Endothelial cell of umbilical vein (primary cell): ENCODE data around the gene NT5DC1. TPM values are rescaled to one million over a fixed set of nuclear protein-coding genes. Genes with fewer than 3 reads are reported as not detected.

Experiments used
- BruUV-seq: library from RNA; stranded (reverse); fragments of 400-500 nt; replicated peaks from 2 replicates; lab custom pipeline; 2021; lab: Mats Ljungman, UMichigan
- CTCF ChIA-PET: fragments of 300-600, 350-600 bp; sonication (Branson Sonifier 250); formaldehyde crosslinking; loops from one replicate; lab custom pipeline; 2021; ENCODE audit warnings: antibody characterized with exemption, inconsistent platforms; lab: Charles Lee
- POLR2A ChIA-PET: fragments of 300-600, 350-600 bp; sonication (Branson Sonifier 250); formaldehyde crosslinking; loops from one replicate; lab custom pipeline; 2021; ENCODE audit warnings: antibody characterized with exemption, inconsistent platforms; lab: Charles Lee
- DNase-seq: peaks from one replicate; pipeline ENCODE4 v3.0.0-alpha.2; 2011; ENCODE audit warnings: low read depth, low spot score
- FAIRE-seq: peaks from 2 replicates; lab custom pipeline; 2011; peaks lifted over from hg19 to GRCh38; lab: Jason Lieb, UNC
- H2AFZ ChIP-seq: 2 replicates; pipeline ENCODE4 v1.6.0; 2012; ENCODE audit warnings: low read depth, low read length, control low read depth, inconsistent platforms
- H3K27ac ChIP-seq: 2 replicates; pipeline ENCODE4 v1.5.1; 2011; ENCODE audit warnings: low read depth, mild to moderate bottlenecking, control low read depth, low read length, moderate library complexity; ENCODE audit not compliant: insufficient read depth
- H3K27me3 ChIP-seq, 2 experiments: 2 replicates each; pipeline versions ENCODE4 v1.6.0 to v1.6.1; 2011; ENCODE audit warnings: low read length in 2 of 2, mixed read lengths in 1 of 2; ENCODE audit not compliant: control insufficient read depth in 2 of 2, insufficient read depth in 2 of 2
- H3K36me3 ChIP-seq, 2 experiments: 2 replicates in 1 of 2; 3 replicates in 1 of 2; pipeline ENCODE4 v1.5.1; 2011; ENCODE audit warnings: low read length in 2 of 2, mild to moderate bottlenecking in 1 of 2, moderate library complexity in 1 of 2; ENCODE audit not compliant: control insufficient read depth in 2 of 2, insufficient read depth in 2 of 2; ENCODE audit errors: extremely low read depth in 1 of 2
- H3K4me1 ChIP-seq: 3 replicates; pipeline ENCODE4 v1.5.1; 2011; ENCODE audit warnings: mild to moderate bottlenecking, low read length; ENCODE audit not compliant: control insufficient read depth, insufficient read depth; ENCODE audit errors: extremely low read depth
- H3K4me2 ChIP-seq: 2 replicates; pipeline ENCODE4 v1.6.1; 2011; ENCODE audit warnings: low read length, control low read depth, mixed read lengths; ENCODE audit not compliant: insufficient read depth
- H3K4me3 ChIP-seq, 3 experiments: fragments of 200-600 bp in 1 of 3; sonication (generic), shearing (Covaris generic) in 1 of 3; replicated peaks in 1 of 3; 2 replicates each; pipeline ENCODE4 v1.5.1; 2011 to 2016; ENCODE audit warnings: control low read depth in 3 of 3, low read length in 3 of 3, mild to moderate bottlenecking in 2 of 3, inconsistent platforms in 1 of 3, low read depth in 1 of 3, moderate library complexity in 1 of 3; ENCODE audit not compliant: insufficient read depth in 1 of 3
- H3K79me2 ChIP-seq: 2 replicates; pipeline ENCODE4 v1.6.0; 2012; ENCODE audit warnings: low read length, inconsistent platforms; ENCODE audit not compliant: control insufficient read depth, insufficient read depth
- H3K9ac ChIP-seq: replicated peaks from 2 replicates; pipeline ENCODE3; 2011; ENCODE audit warnings: low read length, control low read depth; ENCODE audit not compliant: insufficient read depth; ENCODE audit errors: extremely low read depth
- H3K9me1 ChIP-seq: replicated peaks from 3 replicates; pipeline ENCODE4 v1.6.0; 2011; ENCODE audit warnings: mild to moderate bottlenecking, low read length; ENCODE audit not compliant: control insufficient read depth, insufficient read depth; ENCODE audit errors: extremely low read depth
- H3K9me3 ChIP-seq: replicated peaks from 2 replicates; pipeline ENCODE4 v1.5.1; 2012; ENCODE audit warnings: low read length, inconsistent platforms; ENCODE audit not compliant: control insufficient read depth, insufficient read depth
- H4K20me1 ChIP-seq: replicated peaks from 2 replicates; pipeline ENCODE3; 2011; ENCODE audit warnings: mild to moderate bottlenecking, low read length; ENCODE audit not compliant: control insufficient read depth, insufficient read depth; ENCODE audit errors: extremely low read depth
- EZH2 ChIP-seq: IDR thresholded peaks from 2 replicates; pipeline ENCODE4 v1.6.1; 2012; ENCODE audit warnings: borderline replicate concordance, low read depth, mild to moderate bottlenecking, moderate library complexity, low read length, inconsistent platforms; ENCODE audit not compliant: severe bottlenecking
- FOS ChIP-seq: IDR thresholded peaks from 2 replicates; pipeline ENCODE4 v1.6.1; 2011; ENCODE audit warnings: mild to moderate bottlenecking, low read length, moderate library complexity, borderline replicate concordance; ENCODE audit not compliant: insufficient read depth
- GATA2 ChIP-seq: IDR thresholded peaks from 2 replicates; pipeline ENCODE4 v1.7.0; 2011; ENCODE audit warnings: low read depth, mild to moderate bottlenecking, moderate library complexity, mixed read lengths, low read length; ENCODE audit not compliant: insufficient read length, insufficient read depth
- MYC ChIP-seq: IDR thresholded peaks from one replicate; pipeline ENCODE4 v1.6.1; 2011; ENCODE audit warnings: mild to moderate bottlenecking, low read depth, low read length
- POLR2A ChIP-seq: IDR thresholded peaks from 2 replicates; pipeline ENCODE4 v1.6.1; 2012; ENCODE audit warnings: low read depth, mild to moderate bottlenecking, control low read depth, low read length
- POLR2AphosphoS5 ChIP-seq: IDR thresholded peaks from 2 replicates; pipeline ENCODE4 v1.6.1; 2012; ENCODE audit warnings: low read depth, mild to moderate bottlenecking, control low read depth, low read length, moderate library complexity; ENCODE audit not compliant: insufficient read depth
- dilution Hi-C: fragments of 300-500 bp; cut with MboI; formaldehyde crosslinking; loops from one replicate; pipeline ENCODE4 v1.15.0; 2019; ENCODE audit warnings: low sequenced_read_pairs; ENCODE audit not compliant: extremely low pct_ligation_motif_present
- intact Hi-C: fragments of 100-400 bp; cut with micrococcal nuclease; formaldehyde crosslinking; loops from one replicate; pipeline ENCODE4 v1.10.0; 2022
- polyA plus RNA-seq, 4 experiments: library from polyadenylated mRNA; depleted of rRNA in 3 of 4; stranded (reverse) in 3 of 4; unstranded in 1 of 4; fragments of >200 nt; gene quantifications; 2 replicates each; pipeline versions ENCODE4 v1.2.1 to v1.2.3, GENCODE V29; 2011 to 2012; ENCODE audit warnings: missing spikeins in 1 of 4
- total RNA-seq: library from RNA; stranded (reverse); gene quantifications from 2 replicates; pipeline ENCODE4 v1.2.3, GENCODE V29; 2021
- TF ChIP-seq, protein P1 (sequence below), 2 donors: IDR thresholded peaks; 1 replicate in 1 of 2; 2 replicates in 1 of 2; pipeline ENCODE4 v1.5.1; 2011; ENCODE audit warnings: low read length in 2 of 2, mild to moderate bottlenecking in 2 of 2, moderate library complexity in 2 of 2, control low read depth in 1 of 2, inconsistent platforms in 1 of 2, low read depth in 1 of 2; ENCODE audit not compliant: insufficient read depth in 1 of 2; ENCODE audit errors: extremely low read depth in 1 of 2

NT5DC1 gene
- total and polyA plus RNA-seq, 2 donors (not counting 3 experiments of a cell fraction or from before 2014, with no cell fraction given) = 11.3 to 24.3 TPM

DNA sequence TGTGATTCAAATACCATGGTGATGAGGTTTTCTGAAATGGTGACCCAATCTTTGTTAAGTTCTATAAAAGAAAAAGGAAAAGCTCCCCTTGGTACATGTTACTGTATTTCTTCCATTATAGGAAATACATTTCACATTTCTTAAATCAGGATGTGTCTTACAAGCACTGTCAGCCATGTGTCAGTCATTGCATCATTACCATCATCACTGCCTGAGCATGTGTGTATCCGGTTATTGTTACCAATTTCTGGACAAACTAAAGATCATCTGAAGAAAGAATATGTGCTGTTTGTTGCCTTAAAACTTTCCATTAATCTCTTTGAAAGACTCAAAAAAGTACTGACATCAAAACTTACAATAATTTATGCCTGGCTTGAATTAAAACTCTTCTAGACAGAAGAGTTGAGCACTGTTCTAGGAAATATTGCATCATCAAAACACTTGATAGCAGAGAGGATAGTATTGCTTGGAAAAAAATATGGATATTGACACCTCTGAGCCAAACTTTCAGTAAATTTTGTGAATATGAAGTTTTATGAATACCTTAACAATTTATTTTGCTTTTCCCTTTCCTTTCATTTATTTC is 186.2 kb downstream of the NT5DC1 start:
- FAIRE-seq (no peak), DNase-seq (no peak)
- H3K27ac ChIP-seq = no peak overlapping the region
- intact Hi-C loops (loop anchor here (1.0 to 5.0 kb wide), 7 partner anchors 85 to 560 kb away; partner anchors contain the start of genes CALHM5, CALHM6 and DSE), dilution Hi-C loops (no loop called here)
- H3K4me3 ChIP-seq = no peak overlapping the region
- CTCF ChIA-PET = interaction anchor here (0.5 to 4.5 kb wide), 88 partner anchors 8 to 558 kb away, joined by 3 to 90 read pairs (median 5); partner anchors contain the start of genes CALHM5, DSE, RSPH4A and RWDD1
- H3K36me3 ChIP-seq = no peaks in the 10 kb centered on the region
- H3K4me2 ChIP-seq = no peak overlapping the region
- H3K4me1 ChIP-seq = no peaks in the 10 kb centered on the region
- no peaks in the 10 kb centered on the region for H3K27me3 ChIP-seq
- no peaks in the 10 kb centered on the region for H3K79me2 ChIP-seq
- POLR2A ChIA-PET = no interaction called here
- H2AFZ ChIP-seq = no peak overlapping the region
- no peaks in the 10 kb centered on the region for H3K9me3 ChIP-seq
- TF ChIP-seq GATA2 = no peak
- no peak for TF ChIP-seq POLR2AphosphoS5
- TF ChIP-seq POLR2A = no peak
- no peak for TF ChIP-seq FOS
- TF ChIP-seq, protein P1, sequence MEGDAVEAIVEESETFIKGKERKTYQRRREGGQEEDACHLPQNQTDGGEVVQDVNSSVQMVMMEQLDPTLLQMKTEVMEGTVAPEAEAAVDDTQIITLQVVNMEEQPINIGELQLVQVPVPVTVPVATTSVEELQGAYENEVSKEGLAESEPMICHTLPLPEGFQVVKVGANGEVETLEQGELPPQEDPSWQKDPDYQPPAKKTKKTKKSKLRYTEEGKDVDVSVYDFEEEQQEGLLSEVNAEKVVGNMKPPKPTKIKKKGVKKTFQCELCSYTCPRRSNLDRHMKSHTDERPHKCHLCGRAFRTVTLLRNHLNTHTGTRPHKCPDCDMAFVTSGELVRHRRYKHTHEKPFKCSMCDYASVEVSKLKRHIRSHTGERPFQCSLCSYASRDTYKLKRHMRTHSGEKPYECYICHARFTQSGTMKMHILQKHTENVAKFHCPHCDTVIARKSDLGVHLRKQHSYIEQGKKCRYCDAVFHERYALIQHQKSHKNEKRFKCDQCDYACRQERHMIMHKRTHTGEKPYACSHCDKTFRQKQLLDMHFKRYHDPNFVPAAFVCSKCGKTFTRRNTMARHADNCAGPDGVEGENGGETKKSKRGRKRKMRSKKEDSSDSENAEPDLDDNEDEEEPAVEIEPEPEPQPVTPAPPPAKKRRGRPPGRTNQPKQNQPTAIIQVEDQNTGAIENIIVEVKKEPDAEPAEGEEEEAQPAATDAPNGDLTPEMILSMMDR (IDR thresholded peaks at IDR 0.05; ENCODE audit: extremely low read depth in 1 of 2, insufficient read depth in 1 of 2, low read depth in 1 of 2, low read length in 2 of 2) = no peak
- TF ChIP-seq MYC = no peak
- no peak for TF ChIP-seq EZH2
- no TSS peak for BruUV-seq
- no peaks in the 10 kb centered on the region for H3K9me1 ChIP-seq
- H4K20me1 ChIP-seq = no peaks in the 10 kb centered on the region
- no peak overlapping the region for H3K9ac ChIP-seq
